ENCODE results near the gene TSHZ3.

DNA sequence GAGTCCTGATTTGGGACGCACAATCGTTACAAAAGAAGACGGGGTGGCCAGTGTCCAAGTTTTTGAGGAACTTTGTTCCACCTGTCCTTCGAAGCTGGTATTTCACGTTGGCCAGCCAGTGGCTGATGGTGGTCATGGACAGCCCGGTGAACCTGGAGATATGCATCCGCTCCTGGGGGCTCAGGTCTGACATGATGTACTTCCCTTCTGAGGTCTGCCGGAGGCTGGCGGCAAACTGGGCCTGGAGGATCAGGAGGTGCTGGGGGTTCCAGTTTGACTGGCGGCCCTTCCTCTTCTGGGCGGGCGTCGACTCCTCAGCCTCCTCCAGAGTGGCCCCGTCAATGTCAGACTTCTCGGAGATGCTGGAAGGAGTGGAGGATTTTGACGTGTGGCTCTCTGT lies 72.4 kb downstream of the TSHZ3 start:
- TF ChIP-seq, protein P1, sequence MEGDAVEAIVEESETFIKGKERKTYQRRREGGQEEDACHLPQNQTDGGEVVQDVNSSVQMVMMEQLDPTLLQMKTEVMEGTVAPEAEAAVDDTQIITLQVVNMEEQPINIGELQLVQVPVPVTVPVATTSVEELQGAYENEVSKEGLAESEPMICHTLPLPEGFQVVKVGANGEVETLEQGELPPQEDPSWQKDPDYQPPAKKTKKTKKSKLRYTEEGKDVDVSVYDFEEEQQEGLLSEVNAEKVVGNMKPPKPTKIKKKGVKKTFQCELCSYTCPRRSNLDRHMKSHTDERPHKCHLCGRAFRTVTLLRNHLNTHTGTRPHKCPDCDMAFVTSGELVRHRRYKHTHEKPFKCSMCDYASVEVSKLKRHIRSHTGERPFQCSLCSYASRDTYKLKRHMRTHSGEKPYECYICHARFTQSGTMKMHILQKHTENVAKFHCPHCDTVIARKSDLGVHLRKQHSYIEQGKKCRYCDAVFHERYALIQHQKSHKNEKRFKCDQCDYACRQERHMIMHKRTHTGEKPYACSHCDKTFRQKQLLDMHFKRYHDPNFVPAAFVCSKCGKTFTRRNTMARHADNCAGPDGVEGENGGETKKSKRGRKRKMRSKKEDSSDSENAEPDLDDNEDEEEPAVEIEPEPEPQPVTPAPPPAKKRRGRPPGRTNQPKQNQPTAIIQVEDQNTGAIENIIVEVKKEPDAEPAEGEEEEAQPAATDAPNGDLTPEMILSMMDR (IDR thresholded peaks at IDR 0.05): no peak
- no peak for TF ChIP-seq POLR2A (IDR thresholded peaks at IDR 0.05)

Measured in lower leg skin (tissue), 3 donors.